Progenitor cell of endocrine pancreas (in vitro differentiated cells): ENCODE measurements around the gene MTA2. TPM values are rescaled to one million over a fixed set of nuclear protein-coding genes. Genes with fewer than 3 reads are reported as not detected.
"Not testable (repeated sequence)": the region's sequence is repeated elsewhere in the genome, so short reads cannot be mapped to it uniquely, and the experiment has no call there.

ENCODE experiments used
- DNase-seq: peaks from one replicate; pipeline ENCODE4 v3.0.0; 2021; ENCODE audit warnings: low spot score; ENCODE audit not compliant: unreplicated experiment
- H3K27ac Mint-ChIP-seq: 2 replicates; pipeline ENCODE4 v1.8.0; 2021; ENCODE audit warnings: mild to moderate bottlenecking, moderate library complexity, mixed read lengths
- H3K27me3 Mint-ChIP-seq: 2 replicates; pipeline ENCODE4 v1.8.0; 2021; ENCODE audit warnings: mixed read lengths
- H3K36me3 Mint-ChIP-seq: 2 replicates; pipeline ENCODE4 v1.8.0; 2022; ENCODE audit warnings: mixed read lengths; ENCODE audit not compliant: insufficient read depth
- H3K4me1 Mint-ChIP-seq: 2 replicates; pipeline ENCODE4 v1.8.0; 2021; ENCODE audit warnings: low read depth, mixed read lengths
- H3K4me3 Mint-ChIP-seq: 2 replicates; pipeline ENCODE4 v1.8.0; 2021; ENCODE audit warnings: low read depth, mild to moderate bottlenecking, moderate library complexity, mixed read lengths
- H3K9me3 Mint-ChIP-seq: 2 replicates; pipeline ENCODE4 v1.8.0; 2021; ENCODE audit warnings: low read depth, mixed read lengths
- CTCF ChIP-seq: fragments of 200-600 bp; sonication (generic); IDR thresholded peaks from one replicate; pipeline ENCODE4 v1.5.0; 2021; ENCODE audit warnings: antibody characterized with exemption, mild to moderate bottlenecking; ENCODE audit not compliant: unreplicated experiment
- total RNA-seq: library from RNA; stranded (reverse); gene quantifications from 2 replicates; pipeline ENCODE4 v1.2.1, GENCODE V29; 2021

Gene MTA2
- total RNA-seq, 1 donor from 2014 or later = 134 TPM

- no peaks in the 10 kb centered on the region for H3K9me3 Mint-ChIP-seq
- peak overlapping the region; percentile 90 for H3K27ac Mint-ChIP-seq
- peaks cover 2% of the 10 kb centered on the region for H3K27me3 Mint-ChIP-seq
- no peak for TF ChIP-seq CTCF
- DNase-seq = no peak
- peaks cover 56% of the 10 kb centered on the region for H3K4me1 Mint-ChIP-seq
- peaks cover 8% of the 10 kb centered on the region for H3K36me3 Mint-ChIP-seq
- no peak overlapping the region for H3K4me3 Mint-ChIP-seq
Observed at GRCh38 chr11:62553080-62553838, 48.4 kb downstream of the MTA2 start.

- Mint-ChIP-seq H3K27ac (peak overlapping the region; percentile 90), H3K9me3 (no peaks in the 10 kb centered on the region), H3K36me3 (peaks cover 8% of the 10 kb centered on the region), H3K4me1 (peaks cover 62% of the 10 kb centered on the region), H3K4me3 (peak overlapping the region; percentile 2), H3K27me3 (peaks cover 9% of the 10 kb centered on the region)
- TF ChIP-seq CTCF = no peak
- DNase-seq = no peak
Observed at GRCh38 chr11:62552485-62553079, 49.1 kb downstream of the MTA2 start.

GRCh38 chr11:62550478-62550877 is 51.2 kb downstream of the MTA2 start:
- DNase-seq, H3K4me3 Mint-ChIP-seq, H3K36me3 Mint-ChIP-seq, H3K9me3 Mint-ChIP-seq, H3K27ac Mint-ChIP-seq: not testable (repeated sequence)
- Mint-ChIP-seq H3K27me3 (peaks cover 20% of the 10 kb centered on the region), H3K4me1 (peaks cover 49% of the 10 kb centered on the region)

GRCh38 chr11:62548545-62549335 is 52.9 kb downstream of the MTA2 start:
- Mint-ChIP-seq H3K4me3 (no peak overlapping the region), H3K27me3 (peaks cover 37% of the 10 kb centered on the region), H3K9me3 (no peaks in the 10 kb centered on the region), H3K4me1 (peaks cover 44% of the 10 kb centered on the region), H3K36me3 (no peaks in the 10 kb centered on the region), H3K27ac (no peak overlapping the region)
- no peak for TF ChIP-seq CTCF
- no peak for DNase-seq

- no peak for DNase-seq
- H3K27me3 Mint-ChIP-seq = peaks cover 46% of the 10 kb centered on the region
- H3K36me3 Mint-ChIP-seq = no peaks in the 10 kb centered on the region
- H3K27ac Mint-ChIP-seq = peak overlapping the region; percentile 21
- peak overlapping the region; percentile 72 for H3K4me3 Mint-ChIP-seq
- no peaks in the 10 kb centered on the region for H3K9me3 Mint-ChIP-seq
- no peak for TF ChIP-seq CTCF
- peaks cover 36% of the 10 kb centered on the region for H3K4me1 Mint-ChIP-seq
Observed at GRCh38 chr11:62547691-62548281, 53.9 kb downstream of the MTA2 start.
